ENCODE measurements around the gene XKR7.

- TF ChIP-seq CTCF (IDR thresholded peaks at IDR 0.05) (no peak), EZH2phosphoT487 (IDR thresholded peaks at IDR 0.05) (no peak), EZH2 (IDR thresholded peaks at IDR 0.05) (no peak)
Observed at GRCh38 chr20:31937820-31938219, 30.1 kb upstream of the XKR7 start.

Measured in neural progenitor cell (in vitro differentiated cells).